Measurements from ENCODE around the gene LYRM2.

LYRM2 gene

GRCh38 chr6:89583559-89583958 is 55.0 kb downstream of the LYRM2 start:
- no peaks in the 10 kb centered on the region for H3K36me3 ChIP-seq (ENCODE audit: insufficient read depth, insufficient read length, low read length)
- DNase-seq (ENCODE audit: low read depth, low spot score): no peak
- no peak for TF ChIP-seq YY1 (IDR thresholded peaks at IDR 0.05; ENCODE audit: insufficient read depth, insufficient read length)

DNA sequence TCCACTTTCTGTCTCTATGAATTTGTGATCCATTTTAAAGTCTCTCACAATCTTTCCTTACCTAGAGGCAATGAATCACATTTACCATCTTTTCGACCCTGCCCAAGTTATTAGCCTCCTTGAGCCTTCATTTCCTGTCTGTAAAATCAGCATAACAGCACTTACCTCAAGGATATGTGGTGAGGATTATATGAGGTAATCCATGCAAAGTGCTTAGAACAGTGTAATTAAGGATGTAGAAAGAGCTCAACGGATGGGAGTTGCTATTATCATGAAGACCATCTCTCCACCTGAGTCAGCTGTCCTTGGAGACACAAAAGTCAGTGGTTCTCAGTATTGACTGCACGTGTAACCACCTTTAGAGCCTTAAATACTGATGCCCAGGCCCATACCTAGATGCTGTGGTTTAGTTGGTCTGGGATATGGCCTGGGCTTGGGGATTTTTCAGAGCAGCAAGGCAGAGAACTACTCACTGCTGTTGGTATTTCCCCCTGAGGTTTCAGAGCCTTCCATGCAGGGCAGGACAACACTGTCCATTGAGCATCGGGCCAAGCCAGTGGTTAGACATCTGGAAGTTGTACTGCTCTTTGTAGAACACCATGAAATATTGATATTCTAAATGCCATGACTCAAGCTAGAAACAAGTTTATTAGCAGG is 55.8 kb downstream of the LYRM2 start:
- no peak overlapping the region for H3K4me3 ChIP-seq (ENCODE audit: insufficient read length, low read depth)
- no peaks in the 10 kb centered on the region for H3K4me1 ChIP-seq (ENCODE audit: insufficient read depth, insufficient read length)
- H3K9ac ChIP-seq (ENCODE audit: insufficient read length, low read depth): no peak overlapping the region
- no peaks in the 10 kb centered on the region for H3K9me3 ChIP-seq (ENCODE audit: insufficient read depth, low read length)
- DNase-seq (ENCODE audit: low read depth, low spot score): no peak
- no peaks in the 10 kb centered on the region for H3K36me3 ChIP-seq (ENCODE audit: insufficient read depth, insufficient read length, low read length)
- TF ChIP-seq ZNF274 (IDR thresholded peaks at IDR 0.05; ENCODE audit: low read depth, low read length): no peak
- no peak for TF ChIP-seq SUZ12 (IDR thresholded peaks at IDR 0.05; ENCODE audit: extremely low read depth, insufficient read depth, insufficient read length)
- TF ChIP-seq YY1 (IDR thresholded peaks at IDR 0.05; ENCODE audit: insufficient read depth, insufficient read length): no peak
- no peaks in the 10 kb centered on the region for H3K27me3 ChIP-seq (ENCODE audit: insufficient read depth, insufficient read length)

More at GRCh38 chr6:89583559-89583958, 55.0 kb downstream of the LYRM2 start:
- H3K27me3 ChIP-seq (ENCODE audit: insufficient read depth, insufficient read length): no peaks in the 10 kb centered on the region
- H3K4me1 ChIP-seq (ENCODE audit: insufficient read depth, insufficient read length): no peaks in the 10 kb centered on the region
- no peaks in the 10 kb centered on the region for H3K9me3 ChIP-seq (ENCODE audit: insufficient read depth, low read length)
- H3K9ac ChIP-seq (ENCODE audit: insufficient read length, low read depth): no peak overlapping the region
- H3K4me3 ChIP-seq (ENCODE audit: insufficient read length, low read depth): no peak overlapping the region

- H3K9ac ChIP-seq (ENCODE audit: insufficient read length, low read depth): no peak overlapping the region
- no peaks in the 10 kb centered on the region for H3K36me3 ChIP-seq (ENCODE audit: insufficient read depth, insufficient read length, low read length)
- H3K27me3 ChIP-seq (ENCODE audit: insufficient read depth, insufficient read length): no peaks in the 10 kb centered on the region
- H3K9me3 ChIP-seq (ENCODE audit: insufficient read depth, low read length): no peaks in the 10 kb centered on the region
- DNase-seq (ENCODE audit: low read depth, low spot score): no peak
- no peak for TF ChIP-seq SUZ12 (IDR thresholded peaks at IDR 0.05; ENCODE audit: extremely low read depth, insufficient read depth, insufficient read length)
- TF ChIP-seq ZNF274 (IDR thresholded peaks at IDR 0.05; ENCODE audit: low read depth, low read length): no peak
- no peak for TF ChIP-seq YY1 (IDR thresholded peaks at IDR 0.05; ENCODE audit: insufficient read depth, insufficient read length)
- H3K4me1 ChIP-seq (ENCODE audit: insufficient read depth, insufficient read length): no peaks in the 10 kb centered on the region
- no peak overlapping the region for H3K4me3 ChIP-seq (ENCODE audit: insufficient read length, low read depth)
Observed at GRCh38 chr6:89581689-89582088, 56.9 kb downstream of the LYRM2 start.

DNA sequence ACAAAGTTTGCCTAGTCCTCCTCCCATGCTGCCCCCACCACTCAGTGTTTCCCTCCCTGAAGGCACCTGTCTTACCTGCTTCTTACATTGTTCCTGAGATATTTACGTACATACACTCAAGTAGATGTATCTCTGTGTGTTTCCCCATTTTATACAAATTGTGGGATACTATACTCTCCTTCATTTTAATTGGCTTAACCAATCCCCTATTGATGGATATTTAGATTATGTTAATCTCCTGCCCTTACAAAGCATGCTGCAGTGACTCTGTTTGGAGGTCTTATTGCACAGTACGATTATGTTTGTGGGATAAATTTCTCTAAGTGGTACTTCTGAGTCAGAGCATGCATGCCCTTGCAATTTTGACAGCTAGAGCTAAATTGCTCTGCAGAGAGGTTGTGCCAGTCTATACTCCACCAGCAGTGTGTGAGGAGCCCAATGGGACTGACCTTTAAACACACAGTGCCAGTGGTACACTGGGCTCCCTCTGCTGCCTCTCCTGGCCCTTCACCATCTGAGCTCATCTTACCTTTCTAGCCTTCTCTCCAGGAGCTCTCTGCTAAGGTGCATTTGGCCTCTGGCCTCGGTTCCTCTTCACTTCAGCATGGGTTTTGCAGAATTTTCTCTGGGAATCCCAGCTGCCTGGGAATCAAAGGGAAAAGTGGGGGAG is 57.4 kb downstream of the LYRM2 start:
- no peak for DNase-seq (ENCODE audit: low read depth, low spot score)
- Histone ChIP-seq H3K4me3 (ENCODE audit: insufficient read length, low read depth) (no peak overlapping the region), H3K36me3 (ENCODE audit: insufficient read depth, insufficient read length, low read length) (no peaks in the 10 kb centered on the region), H3K27me3 (ENCODE audit: insufficient read depth, insufficient read length) (no peaks in the 10 kb centered on the region), H3K9me3 (ENCODE audit: insufficient read depth, low read length) (no peaks in the 10 kb centered on the region), H3K9ac (ENCODE audit: insufficient read length, low read depth) (no peak overlapping the region), H3K4me1 (ENCODE audit: insufficient read depth, insufficient read length) (no peaks in the 10 kb centered on the region)
- TF ChIP-seq YY1 (IDR thresholded peaks at IDR 0.05; ENCODE audit: insufficient read depth, insufficient read length) (no peak), ZNF274 (IDR thresholded peaks at IDR 0.05; ENCODE audit: low read depth, low read length) (no peak), SUZ12 (IDR thresholded peaks at IDR 0.05; ENCODE audit: extremely low read depth, insufficient read depth, insufficient read length) (no peak)

GRCh38 chr6:89575562-89575960 is 63.0 kb downstream of the LYRM2 start:
- Histone ChIP-seq H3K36me3 (ENCODE audit: insufficient read depth, insufficient read length, low read length) (no peaks in the 10 kb centered on the region), H3K9ac (ENCODE audit: insufficient read length, low read depth) (no peak overlapping the region), H3K4me1 (ENCODE audit: insufficient read depth, insufficient read length) (no peaks in the 10 kb centered on the region), H3K27me3 (ENCODE audit: insufficient read depth, insufficient read length) (no peaks in the 10 kb centered on the region), H3K9me3 (ENCODE audit: insufficient read depth, low read length) (no peaks in the 10 kb centered on the region), H3K4me3 (ENCODE audit: insufficient read length, low read depth) (no peak overlapping the region)
- no peak for DNase-seq (ENCODE audit: low read depth, low spot score)
- TF ChIP-seq ZNF274 (IDR thresholded peaks at IDR 0.05; ENCODE audit: low read depth, low read length): no peak
- no peak for TF ChIP-seq SUZ12 (IDR thresholded peaks at IDR 0.05; ENCODE audit: extremely low read depth, insufficient read depth, insufficient read length)
- TF ChIP-seq YY1 (IDR thresholded peaks at IDR 0.05; ENCODE audit: insufficient read depth, insufficient read length): no peak

GRCh38 chr6:89574910-89575561 is 63.5 kb downstream of the LYRM2 start:
- Histone ChIP-seq H3K27me3 (ENCODE audit: insufficient read depth, insufficient read length) (no peaks in the 10 kb centered on the region), H3K36me3 (ENCODE audit: insufficient read depth, insufficient read length, low read length) (no peaks in the 10 kb centered on the region), H3K9me3 (ENCODE audit: insufficient read depth, low read length) (no peaks in the 10 kb centered on the region), H3K9ac (ENCODE audit: insufficient read length, low read depth) (no peak overlapping the region), H3K4me1 (ENCODE audit: insufficient read depth, insufficient read length) (no peaks in the 10 kb centered on the region), H3K4me3 (ENCODE audit: insufficient read length, low read depth) (no peak overlapping the region)
- TF ChIP-seq SUZ12 (IDR thresholded peaks at IDR 0.05; ENCODE audit: extremely low read depth, insufficient read depth, insufficient read length) (no peak), ZNF274 (IDR thresholded peaks at IDR 0.05; ENCODE audit: low read depth, low read length) (no peak)
- no peak for DNase-seq (ENCODE audit: low read depth, low spot score)

DNA sequence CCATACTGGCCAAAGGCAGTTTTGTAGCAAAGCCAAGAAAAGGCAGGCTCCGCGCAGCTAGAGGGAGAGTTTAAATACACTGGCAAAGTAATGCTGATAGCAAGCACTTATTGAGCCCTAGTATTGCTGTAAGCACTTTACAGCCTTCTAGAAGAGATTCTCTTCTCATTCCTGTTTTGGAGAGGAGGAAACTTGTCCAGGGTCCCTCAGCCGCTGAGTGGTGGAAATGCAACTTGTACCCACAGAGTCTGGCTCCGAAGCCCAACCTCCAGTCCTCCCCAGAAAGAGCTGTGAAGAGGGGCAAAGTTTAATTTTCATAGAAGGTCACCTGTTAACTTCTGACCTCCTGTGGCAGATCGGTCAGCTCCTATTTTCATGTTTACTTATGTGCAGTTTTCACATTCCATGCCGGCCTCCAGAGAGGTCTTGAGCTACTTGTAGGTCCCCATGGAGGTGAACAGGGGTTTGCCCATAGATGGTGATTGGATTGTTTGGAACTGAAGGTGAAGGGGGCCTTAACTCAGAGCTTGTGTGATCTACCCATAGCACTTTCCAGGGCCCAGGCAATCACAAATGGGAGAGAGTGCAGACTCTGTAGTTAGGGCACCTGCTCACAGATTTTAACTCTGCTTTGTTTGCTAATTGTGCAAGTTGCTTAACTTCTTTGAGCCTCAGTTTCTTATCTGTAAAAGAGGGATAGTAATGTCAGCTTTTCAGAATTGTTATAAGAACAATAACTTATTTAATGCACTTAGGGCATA is 70.7 kb downstream of the LYRM2 start:
- H3K9ac ChIP-seq (ENCODE audit: insufficient read length, low read depth): no peak overlapping the region
- no peaks in the 10 kb centered on the region for H3K36me3 ChIP-seq (ENCODE audit: insufficient read depth, insufficient read length, low read length)
- TF ChIP-seq SUZ12 (IDR thresholded peaks at IDR 0.05; ENCODE audit: extremely low read depth, insufficient read depth, insufficient read length) (no peak), YY1 (IDR thresholded peaks at IDR 0.05; ENCODE audit: insufficient read depth, insufficient read length) (no peak), ZNF274 (IDR thresholded peaks at IDR 0.05; ENCODE audit: low read depth, low read length) (no peak)
- no peaks in the 10 kb centered on the region for H3K9me3 ChIP-seq (ENCODE audit: insufficient read depth, low read length)
- no peak overlapping the region for H3K4me3 ChIP-seq (ENCODE audit: insufficient read length, low read depth)
- no peaks in the 10 kb centered on the region for H3K27me3 ChIP-seq (ENCODE audit: insufficient read depth, insufficient read length)
- no peaks in the 10 kb centered on the region for H3K4me1 ChIP-seq (ENCODE audit: insufficient read depth, insufficient read length)
- DNase-seq (ENCODE audit: low read depth, low spot score): no peak
